Choroid plexus epithelial cell (primary cell): ENCODE results near the gene INSR.

Experiments
- DNase-seq: peaks from one replicate; pipeline ENCODE4 v3.0.0-alpha.2; 2010; ENCODE audit warnings: low read depth
- H3K4me3 ChIP-seq: 2 replicates; pipeline ENCODE4 v1.5.1; 2011; ENCODE audit warnings: low read depth, mild to moderate bottlenecking, control low read depth, low read length, moderate library complexity
- TF ChIP-seq, protein P1 (sequence below): conservative IDR thresholded peaks from 2 replicates; pipeline ENCODE4 v1.5.1; 2011; ENCODE audit warnings: low read depth, mild to moderate bottlenecking, control low read depth, inconsistent platforms, low read length, moderate library complexity

The INSR gene

DNA sequence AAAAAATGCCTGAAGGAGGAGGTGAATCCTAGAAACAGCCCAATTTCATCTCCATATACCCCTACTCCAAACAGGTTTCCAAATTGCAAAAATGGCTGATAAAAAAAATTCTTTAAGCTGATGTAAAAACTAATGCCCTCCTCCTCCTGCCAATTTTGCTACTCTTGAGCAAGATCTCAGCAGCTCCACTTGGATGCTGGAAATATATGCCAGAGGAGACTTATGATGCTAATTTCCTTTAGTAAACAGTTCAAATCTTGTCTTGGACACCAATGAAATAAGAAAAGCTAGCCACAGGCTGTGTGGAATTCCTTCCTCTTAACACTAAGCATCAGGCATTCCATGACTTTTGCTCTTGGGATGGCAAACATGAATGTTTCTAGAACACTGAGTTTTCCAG is 67.5 kb downstream of the INSR start:
- TF ChIP-seq, protein P1, sequence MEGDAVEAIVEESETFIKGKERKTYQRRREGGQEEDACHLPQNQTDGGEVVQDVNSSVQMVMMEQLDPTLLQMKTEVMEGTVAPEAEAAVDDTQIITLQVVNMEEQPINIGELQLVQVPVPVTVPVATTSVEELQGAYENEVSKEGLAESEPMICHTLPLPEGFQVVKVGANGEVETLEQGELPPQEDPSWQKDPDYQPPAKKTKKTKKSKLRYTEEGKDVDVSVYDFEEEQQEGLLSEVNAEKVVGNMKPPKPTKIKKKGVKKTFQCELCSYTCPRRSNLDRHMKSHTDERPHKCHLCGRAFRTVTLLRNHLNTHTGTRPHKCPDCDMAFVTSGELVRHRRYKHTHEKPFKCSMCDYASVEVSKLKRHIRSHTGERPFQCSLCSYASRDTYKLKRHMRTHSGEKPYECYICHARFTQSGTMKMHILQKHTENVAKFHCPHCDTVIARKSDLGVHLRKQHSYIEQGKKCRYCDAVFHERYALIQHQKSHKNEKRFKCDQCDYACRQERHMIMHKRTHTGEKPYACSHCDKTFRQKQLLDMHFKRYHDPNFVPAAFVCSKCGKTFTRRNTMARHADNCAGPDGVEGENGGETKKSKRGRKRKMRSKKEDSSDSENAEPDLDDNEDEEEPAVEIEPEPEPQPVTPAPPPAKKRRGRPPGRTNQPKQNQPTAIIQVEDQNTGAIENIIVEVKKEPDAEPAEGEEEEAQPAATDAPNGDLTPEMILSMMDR = no peak
- no peak for DNase-seq
- no peak overlapping the region for H3K4me3 ChIP-seq

DNA sequence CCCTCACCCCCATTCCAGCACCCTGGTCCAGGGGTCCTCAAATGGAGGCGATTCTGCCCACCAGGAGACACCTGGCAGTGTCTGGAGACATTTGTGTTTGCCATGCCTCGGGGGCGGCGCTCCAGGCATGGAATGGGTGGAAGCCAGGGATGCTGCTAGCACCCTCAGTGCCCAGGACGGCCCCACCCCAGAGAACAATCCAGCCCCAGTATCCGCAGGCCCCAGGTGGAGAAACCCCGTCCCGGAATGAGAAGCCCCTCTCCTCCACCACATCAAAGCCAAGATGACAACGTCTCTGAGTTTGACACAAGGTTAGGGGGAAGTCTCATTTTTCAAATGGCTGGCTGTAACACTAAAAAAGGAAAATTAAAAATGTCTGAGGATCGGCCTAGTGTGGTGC is 68.5 kb downstream of the INSR start:
- no peak for DNase-seq
- no peak overlapping the region for H3K4me3 ChIP-seq
- TF ChIP-seq, protein P1 = no peak

DNA sequence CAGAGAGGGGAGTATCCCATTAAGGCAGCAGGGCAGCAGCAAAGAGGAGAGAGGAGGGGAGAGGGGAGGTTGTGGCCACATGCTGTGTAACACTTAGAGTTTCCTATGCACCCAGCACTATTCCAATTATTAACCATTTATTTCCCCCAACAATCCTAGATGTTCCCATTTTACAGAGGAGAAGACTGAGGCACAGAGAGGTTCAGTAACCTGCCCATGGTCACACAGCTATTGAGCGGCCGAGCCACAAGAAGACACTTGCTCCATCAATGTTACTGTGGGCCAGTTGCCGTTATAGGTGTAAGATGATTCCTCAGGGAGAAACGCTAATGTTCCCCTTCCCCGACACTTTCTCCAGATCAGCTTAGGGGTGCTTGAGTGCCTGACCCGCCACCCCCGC is 69.2 kb downstream of the INSR start:
- no peak for DNase-seq
- TF ChIP-seq, protein P1 = no peak
- H3K4me3 ChIP-seq = no peak overlapping the region

DNA sequence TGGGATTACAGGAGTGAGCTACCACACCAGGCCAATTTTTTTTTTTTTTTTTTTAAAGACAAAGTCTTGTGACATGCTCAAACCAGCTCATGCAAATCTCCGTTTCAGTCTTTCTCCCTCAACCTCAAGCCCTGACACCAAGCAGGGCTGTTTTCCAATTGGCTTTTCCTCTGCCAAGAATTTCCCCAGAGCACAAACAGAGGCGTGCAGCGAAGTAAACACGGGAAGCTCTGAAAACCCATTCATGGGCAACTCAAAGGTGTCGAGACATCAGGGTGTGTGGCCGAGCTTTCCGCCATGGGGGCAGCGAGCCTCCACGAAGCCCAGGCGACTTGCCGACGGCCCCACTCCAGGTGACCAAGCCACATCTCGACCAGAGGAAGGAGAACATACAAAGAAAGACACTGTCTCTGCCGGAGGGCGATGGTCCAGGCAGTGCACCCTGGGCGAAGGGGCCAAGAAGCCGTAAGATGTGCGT is 70.0 kb downstream of the INSR start:
- no peak overlapping the region for H3K4me3 ChIP-seq
- TF ChIP-seq, protein P1 = no peak
- DNase-seq = peak; percentile 39

DNA sequence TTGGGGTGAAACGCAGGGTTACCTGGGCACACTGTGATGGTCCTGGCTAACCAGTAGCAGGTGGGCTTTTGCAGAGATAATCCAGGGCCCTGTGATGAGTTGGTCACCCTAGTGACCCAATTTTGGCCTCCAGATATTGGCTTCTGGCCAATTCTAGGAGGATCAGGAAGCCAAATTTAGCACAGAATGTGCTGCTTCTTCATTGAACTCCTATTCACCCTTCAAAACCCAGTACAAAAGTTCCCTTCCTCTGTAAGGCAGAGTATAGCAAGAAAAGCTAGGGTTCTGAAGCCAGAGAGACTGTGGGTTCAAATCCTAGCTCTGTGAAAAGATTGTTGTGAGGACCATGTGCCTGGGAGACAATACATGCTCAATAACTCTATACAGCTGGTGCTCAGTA is 70.8 kb downstream of the INSR start:
- TF ChIP-seq, protein P1 = no peak
- no peak for DNase-seq

DNA sequence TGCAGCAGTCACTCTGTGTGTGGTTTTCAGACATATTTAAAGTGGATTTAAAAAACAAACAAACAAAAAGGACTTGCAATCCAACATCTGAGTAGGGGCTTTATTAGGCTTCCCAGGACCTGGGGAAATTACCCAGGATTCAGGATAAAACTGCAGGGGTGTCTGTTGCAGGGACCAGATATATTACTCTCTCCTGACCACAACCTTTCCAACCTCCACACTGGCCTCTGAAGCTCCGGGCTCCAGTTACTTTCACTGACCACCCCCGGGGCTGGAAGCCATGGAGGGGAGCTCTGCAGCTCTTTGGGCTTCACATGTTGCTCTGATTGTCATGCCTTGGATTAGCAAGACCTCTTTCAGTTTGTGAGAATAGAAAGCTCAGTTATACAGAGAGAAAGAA is 75.2 kb downstream of the INSR start:
- no peak for DNase-seq
- TF ChIP-seq, protein P1 = no peak
- H3K4me3 ChIP-seq = no peak overlapping the region

More for the DNA sequence above, 70.8 kb downstream of the INSR start:
- H3K4me3 ChIP-seq = no peak overlapping the region

DNA sequence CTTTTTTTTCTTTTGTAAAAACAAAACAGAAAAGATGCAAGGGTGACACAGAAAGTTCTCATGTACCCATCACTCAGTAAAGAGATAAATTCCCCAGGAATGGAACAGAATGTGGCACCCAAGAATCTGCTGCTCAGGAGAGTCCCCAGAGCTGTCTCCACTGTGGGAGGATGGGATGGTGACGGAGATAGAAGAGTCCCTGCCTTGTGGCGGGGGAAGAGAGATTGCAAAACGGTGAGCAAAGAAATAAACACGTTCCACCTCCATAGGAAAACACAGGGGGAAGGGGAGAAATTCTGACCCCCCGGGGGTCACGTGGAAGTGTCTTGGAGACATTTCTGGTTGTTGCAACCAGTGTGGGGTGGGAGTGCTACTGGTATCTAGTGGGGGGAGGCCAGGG is 76.4 kb downstream of the INSR start:
- DNase-seq = no peak
- H3K4me3 ChIP-seq = no peak overlapping the region
- TF ChIP-seq, protein P1 = no peak
